Panc1 (cell line): ENCODE measurements around the gene MAT2A. TPM values are rescaled to one million over a fixed set of nuclear protein-coding genes. Genes with fewer than 3 reads are reported as not detected.

Experiments
- ATAC-seq: fragments of 200-7000 bp; cut with Tn5 transposase; 2 replicates; pipeline ENCODE4 v1.9.1; 2020; ENCODE audit warnings: mild to moderate bottlenecking, moderate library complexity
- BruUV-seq: library from RNA; stranded (reverse); fragments of 400-500 nt; replicated peaks from 2 replicates; lab custom pipeline; 2021; lab: Mats Ljungman, UMichigan
- CTCF ChIA-PET: fragments of 300-600 bp; sonication (Branson Sonifier 250); formaldehyde crosslinking; loops from one replicate; lab custom pipeline; 2022; ENCODE audit warnings: antibody characterized with exemption; lab: Charles Lee
- POLR2A ChIA-PET: fragments of 300-600 bp; sonication (Branson Sonifier 250); formaldehyde crosslinking; loops from one replicate; lab custom pipeline; 2022; ENCODE audit warnings: antibody characterized with exemption; lab: Charles Lee
- DNase-seq: peaks from one replicate; pipeline ENCODE4 v3.0.0-alpha.2; 2010; ENCODE audit warnings: low read depth, low spot score
- H3K27ac ChIP-seq: 2 replicates; pipeline ENCODE4 v1.5.1; 2011; ENCODE audit warnings: mild to moderate bottlenecking, low read length, inconsistent platforms
- H3K27me3 ChIP-seq: fragments of 200-500 bp; sonication (Bioruptor generic); 2 replicates; pipeline ENCODE4 v1.6.0; 2014; ENCODE audit warnings: low read length, inconsistent platforms; ENCODE audit not compliant: control insufficient read depth, insufficient read depth
- H3K36me3 ChIP-seq: fragments of 200-500 bp; sonication (Bioruptor generic); 2 replicates; pipeline ENCODE4 v1.5.1; 2014; ENCODE audit warnings: inconsistent platforms, mild to moderate bottlenecking, low read length, moderate library complexity; ENCODE audit not compliant: control insufficient read depth, insufficient read depth
- H3K4me1 ChIP-seq: 2 replicates; pipeline ENCODE4 v1.5.1; 2011; ENCODE audit warnings: inconsistent platforms, mild to moderate bottlenecking, low read length, moderate library complexity; ENCODE audit not compliant: control insufficient read depth, insufficient read depth
- H3K4me3 ChIP-seq, 2 experiments: 2 replicates each; pipeline ENCODE4 v1.5.1; 2011 to 2012; ENCODE audit warnings: low read depth in 2 of 2, low read length in 2 of 2, mild to moderate bottlenecking in 2 of 2, inconsistent platforms in 1 of 2, moderate library complexity in 1 of 2
- H3K9me3 ChIP-seq: fragments of 200-500 bp; sonication (Bioruptor generic); 2 replicates; pipeline ENCODE4 v1.5.1; 2014; ENCODE audit warnings: low read depth, mild to moderate bottlenecking, inconsistent platforms, low read length, moderate library complexity; ENCODE audit not compliant: control insufficient read depth, insufficient read depth
- POLR2AphosphoS5 ChIP-seq: IDR thresholded peaks from 2 replicates; pipeline ENCODE4 v1.6.1; 2012; ENCODE audit warnings: mild to moderate bottlenecking, low read depth, low read length, moderate library complexity
- SIN3A ChIP-seq: IDR thresholded peaks from 2 replicates; pipeline ENCODE4 v1.6.1; 2012; ENCODE audit warnings: low read depth, mild to moderate bottlenecking, low read length, moderate library complexity, borderline replicate concordance; ENCODE audit not compliant: insufficient read depth
- TCF7L2 ChIP-seq: IDR thresholded peaks from 2 replicates; pipeline ENCODE4 v1.6.1; 2011; ENCODE audit warnings: mild to moderate bottlenecking, low read depth, low read length, inconsistent platforms
- in situ Hi-C: cut with HindIII; loops from 2 replicates; pipeline ENCODE4 v1.10.0; 2016; ENCODE audit warnings: low sequenced_read_pairs, low pct_unique_long_range_greater_than_20kb
- intact Hi-C: fragments of 100-400 bp; cut with micrococcal nuclease; formaldehyde crosslinking; loops from one replicate; pipeline ENCODE4 v1.10.0; 2022; ENCODE audit not compliant: unreplicated experiment
- total RNA-seq: library from RNA; stranded (reverse); gene quantifications from one replicate; pipeline ENCODE4 v1.2.1, GENCODE V29; 2021; ENCODE audit not compliant: unreplicated experiment
- TF ChIP-seq, protein P1 (sequence below), 2 experiments: IDR thresholded peaks; 2 replicates each; pipeline ENCODE4 v1.6.1; 2011 to 2012; ENCODE audit warnings: low read depth in 2 of 2, control low read depth in 1 of 2, low read length in 1 of 2, mild to moderate bottlenecking in 1 of 2, moderate library complexity in 1 of 2; ENCODE audit not compliant: insufficient read depth in 1 of 2
- TF ChIP-seq, protein P2 (sequence below): fragments of 450-650 bp; IDR thresholded peaks from 2 replicates; pipeline ENCODE4 v1.5.1; 2017; ENCODE audit warnings: mild to moderate bottlenecking

MAT2A gene
- total RNA-seq, 1 experiment from 2014 or later, result 547 TPM

DNA sequence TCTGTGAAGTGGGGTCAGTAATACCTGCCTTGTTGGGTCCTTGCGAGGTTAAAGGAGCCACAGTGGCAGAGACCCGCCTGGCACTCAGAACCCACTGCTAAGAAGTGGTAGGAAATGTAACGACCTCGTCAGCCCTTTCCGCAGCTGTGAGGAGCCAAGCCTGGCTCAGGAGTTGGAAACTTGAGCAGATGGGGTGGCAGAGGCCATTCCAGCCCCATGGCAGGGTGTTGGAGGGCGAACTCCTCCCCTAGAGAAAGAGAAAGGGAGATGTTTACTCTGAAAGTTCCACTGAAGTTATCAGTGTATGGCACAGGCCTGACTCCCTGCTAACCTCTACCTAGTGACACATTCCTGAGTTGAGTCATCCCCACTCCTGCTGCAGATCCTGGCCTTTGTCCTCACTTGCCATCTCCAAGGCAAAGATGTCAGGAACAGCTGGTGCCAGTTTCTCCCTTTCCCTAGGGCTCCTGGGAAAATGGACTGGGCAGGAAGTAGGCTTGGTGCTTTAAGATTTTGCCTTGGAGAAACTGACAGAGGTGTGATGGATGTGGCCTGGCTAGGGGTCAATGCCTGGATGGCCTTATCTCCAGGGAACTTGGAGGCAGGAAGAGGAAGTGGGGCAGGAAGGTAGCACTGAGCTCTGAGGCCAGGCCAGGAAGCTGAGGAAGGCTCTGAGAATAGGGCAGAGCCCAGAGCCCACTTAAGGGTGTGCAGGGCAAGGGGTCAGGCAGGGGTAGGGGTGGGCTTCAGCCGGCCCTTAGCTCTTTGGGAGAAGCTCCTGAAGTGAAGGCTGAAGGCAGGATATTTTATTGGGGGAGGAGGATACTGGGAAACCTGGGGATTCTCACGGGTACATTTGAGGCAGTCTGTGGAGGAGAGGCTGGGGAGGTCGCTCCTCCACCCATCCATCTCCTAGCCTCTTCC lies 46.2 kb downstream of the MAT2A start:
- POLR2A ChIA-PET, result interaction anchor here (0.5 kb wide), 1 partner anchor 418 kb away, joined by 3 read pairs; no protein-coding TSS in a partner anchor
- TF ChIP-seq POLR2AphosphoS5 (no peak), TCF7L2 (no peak), SIN3A (no peak)
- TF ChIP-seq, protein P1, sequence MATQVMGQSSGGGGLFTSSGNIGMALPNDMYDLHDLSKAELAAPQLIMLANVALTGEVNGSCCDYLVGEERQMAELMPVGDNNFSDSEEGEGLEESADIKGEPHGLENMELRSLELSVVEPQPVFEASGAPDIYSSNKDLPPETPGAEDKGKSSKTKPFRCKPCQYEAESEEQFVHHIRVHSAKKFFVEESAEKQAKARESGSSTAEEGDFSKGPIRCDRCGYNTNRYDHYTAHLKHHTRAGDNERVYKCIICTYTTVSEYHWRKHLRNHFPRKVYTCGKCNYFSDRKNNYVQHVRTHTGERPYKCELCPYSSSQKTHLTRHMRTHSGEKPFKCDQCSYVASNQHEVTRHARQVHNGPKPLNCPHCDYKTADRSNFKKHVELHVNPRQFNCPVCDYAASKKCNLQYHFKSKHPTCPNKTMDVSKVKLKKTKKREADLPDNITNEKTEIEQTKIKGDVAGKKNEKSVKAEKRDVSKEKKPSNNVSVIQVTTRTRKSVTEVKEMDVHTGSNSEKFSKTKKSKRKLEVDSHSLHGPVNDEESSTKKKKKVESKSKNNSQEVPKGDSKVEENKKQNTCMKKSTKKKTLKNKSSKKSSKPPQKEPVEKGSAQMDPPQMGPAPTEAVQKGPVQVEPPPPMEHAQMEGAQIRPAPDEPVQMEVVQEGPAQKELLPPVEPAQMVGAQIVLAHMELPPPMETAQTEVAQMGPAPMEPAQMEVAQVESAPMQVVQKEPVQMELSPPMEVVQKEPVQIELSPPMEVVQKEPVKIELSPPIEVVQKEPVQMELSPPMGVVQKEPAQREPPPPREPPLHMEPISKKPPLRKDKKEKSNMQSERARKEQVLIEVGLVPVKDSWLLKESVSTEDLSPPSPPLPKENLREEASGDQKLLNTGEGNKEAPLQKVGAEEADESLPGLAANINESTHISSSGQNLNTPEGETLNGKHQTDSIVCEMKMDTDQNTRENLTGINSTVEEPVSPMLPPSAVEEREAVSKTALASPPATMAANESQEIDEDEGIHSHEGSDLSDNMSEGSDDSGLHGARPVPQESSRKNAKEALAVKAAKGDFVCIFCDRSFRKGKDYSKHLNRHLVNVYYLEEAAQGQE (IDR thresholded peaks at IDR 0.05; ENCODE audit: insufficient read depth in 1 of 2, low read depth in 2 of 2, low read length in 1 of 2), result no peak
- TF ChIP-seq, protein P2, sequence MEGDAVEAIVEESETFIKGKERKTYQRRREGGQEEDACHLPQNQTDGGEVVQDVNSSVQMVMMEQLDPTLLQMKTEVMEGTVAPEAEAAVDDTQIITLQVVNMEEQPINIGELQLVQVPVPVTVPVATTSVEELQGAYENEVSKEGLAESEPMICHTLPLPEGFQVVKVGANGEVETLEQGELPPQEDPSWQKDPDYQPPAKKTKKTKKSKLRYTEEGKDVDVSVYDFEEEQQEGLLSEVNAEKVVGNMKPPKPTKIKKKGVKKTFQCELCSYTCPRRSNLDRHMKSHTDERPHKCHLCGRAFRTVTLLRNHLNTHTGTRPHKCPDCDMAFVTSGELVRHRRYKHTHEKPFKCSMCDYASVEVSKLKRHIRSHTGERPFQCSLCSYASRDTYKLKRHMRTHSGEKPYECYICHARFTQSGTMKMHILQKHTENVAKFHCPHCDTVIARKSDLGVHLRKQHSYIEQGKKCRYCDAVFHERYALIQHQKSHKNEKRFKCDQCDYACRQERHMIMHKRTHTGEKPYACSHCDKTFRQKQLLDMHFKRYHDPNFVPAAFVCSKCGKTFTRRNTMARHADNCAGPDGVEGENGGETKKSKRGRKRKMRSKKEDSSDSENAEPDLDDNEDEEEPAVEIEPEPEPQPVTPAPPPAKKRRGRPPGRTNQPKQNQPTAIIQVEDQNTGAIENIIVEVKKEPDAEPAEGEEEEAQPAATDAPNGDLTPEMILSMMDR, result no peak
- no peaks in the 10 kb centered on the region for H3K27me3 ChIP-seq
- intact Hi-C loops, result no loop called here
- H3K36me3 ChIP-seq, result no peaks in the 10 kb centered on the region
- peak overlapping the region; percentile 27 to 53 for H3K4me3 ChIP-seq
- ATAC-seq, result peak; percentile 85
- H3K4me1 ChIP-seq, result peaks cover 22% of the 10 kb centered on the region
- peak; percentile 63 for DNase-seq
- CTCF ChIA-PET, result no interaction called here
- no TSS peak for BruUV-seq
- no peaks in the 10 kb centered on the region for H3K9me3 ChIP-seq
- peak overlapping the region; percentile 87 for H3K27ac ChIP-seq
- in situ Hi-C loops, result no loop called here

DNA sequence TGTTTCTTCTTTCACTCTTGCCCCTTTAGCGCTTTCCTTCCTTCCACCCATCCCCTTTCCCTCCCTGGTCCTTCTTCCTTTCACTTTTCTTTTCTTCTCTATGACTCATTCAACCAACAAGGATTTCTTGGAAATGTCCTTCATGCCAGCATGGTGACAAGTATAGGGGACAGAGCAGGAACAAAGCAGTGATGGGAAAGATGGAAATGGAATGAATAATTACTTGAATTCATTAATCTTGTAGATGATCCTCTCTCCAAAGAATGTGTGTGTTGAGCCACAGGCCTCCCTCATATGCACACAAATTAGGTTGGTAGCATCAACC lies 46.8 kb downstream of the MAT2A start:
- TF ChIP-seq, protein P2, result no peak
- no peak for TF ChIP-seq POLR2AphosphoS5
- no peak for TF ChIP-seq SIN3A
- TF ChIP-seq TCF7L2, result no peak
- TF ChIP-seq, protein P1 (IDR thresholded peaks at IDR 0.05; ENCODE audit: insufficient read depth in 1 of 2, low read depth in 2 of 2, low read length in 1 of 2), result no peak
- ATAC-seq (peak; percentile 18; the same call in 1 of the 2 replicates), DNase-seq (no peak)
- H3K4me1 ChIP-seq, result peaks cover 22% of the 10 kb centered on the region
- intact Hi-C loops (no loop called here), in situ Hi-C loops (no loop called here)
- no TSS peak for BruUV-seq
- H3K36me3 ChIP-seq, result no peaks in the 10 kb centered on the region
- H3K27me3 ChIP-seq, result no peaks in the 10 kb centered on the region
- H3K9me3 ChIP-seq, result no peaks in the 10 kb centered on the region
- H3K27ac ChIP-seq, result peak overlapping the region; percentile 87
- peak overlapping the region in 1 of 2 experiments; percentile 10; a peak in 1 of 4 replicates for H3K4me3 ChIP-seq
- ChIA-PET POLR2A (no interaction called here), CTCF (no interaction called here)
